ENCODE results near the gene BCAS4. TPM values are rescaled to one million over a fixed set of nuclear protein-coding genes. Genes with fewer than 3 reads are reported as not detected.

BCAS4 gene
- total RNA-seq, 6 experiments from 2014 or later: 0.31 to 1.4 (median 0.60) TPM

GRCh38 chr20:50911030-50911429, 116.2 kb downstream of the BCAS4 start:
- no peaks in the 10 kb centered on the region for H3K9me3 ChIP-seq
- TF ChIP-seq POLR2A (IDR thresholded peaks at IDR 0.05) (no peak), CTCF (IDR thresholded peaks at IDR 0.05) (no peak)
- no peaks in the 10 kb centered on the region for H3K36me3 ChIP-seq
- 76% methylated on average over 3 of the region's 3 CpGs for WGBS (ENCODE audit: insufficient coverage, low coverage, low lambda C conversion rate, missing lambda C conversion rate)
- no peak for ATAC-seq
- DNase-seq: no peak
- peaks cover 0 to 34% (median 2%) of the 10 kb centered on the region in 4 donors for H3K4me1 ChIP-seq
- H3K27me3 ChIP-seq: no peaks in the 10 kb centered on the region
- no peak overlapping the region for H3K27ac ChIP-seq
- no peak overlapping the region for H3K4me3 ChIP-seq
- intact Hi-C loops (cut with DNase I): no loop called here

GRCh38 chr20:50911716-50912115, 116.9 kb downstream of the BCAS4 start:
- Histone ChIP-seq H3K27ac (no peak overlapping the region), H3K27me3 (no peaks in the 10 kb centered on the region), H3K4me3 (no peak overlapping the region), H3K9me3 (no peaks in the 10 kb centered on the region), H3K4me1 (peaks cover 0 to 40% (median 2%) of the 10 kb centered on the region in 4 donors), H3K36me3 (no peaks in the 10 kb centered on the region)
- intact Hi-C loops (cut with DNase I): no loop called here
- 20% methylated on average over 1 of the region's 1 CpG for WGBS (ENCODE audit: insufficient coverage, low coverage, low lambda C conversion rate, missing lambda C conversion rate)
- ATAC-seq (peak in 1 of 4 donors; percentile 73), DNase-seq (no peak)
- TF ChIP-seq CTCF (IDR thresholded peaks at IDR 0.05) (no peak), POLR2A (IDR thresholded peaks at IDR 0.05) (no peak)

- no peak for TF ChIP-seq POLR2A (IDR thresholded peaks at IDR 0.05)
- TF ChIP-seq CTCF (IDR thresholded peaks at IDR 0.05): no peak
- ATAC-seq: peak in 1 of 4 donors; percentile 33
Measured at GRCh38 chr20:50913690-50914375, 119.0 kb downstream of the BCAS4 start.

GRCh38 chr20:50915424-50915823, 120.6 kb downstream of the BCAS4 start:
- DNase-seq (no peak), ATAC-seq (no peak)
- no peak for TF ChIP-seq CTCF (IDR thresholded peaks at IDR 0.05)
- no peak for TF ChIP-seq POLR2A (IDR thresholded peaks at IDR 0.05)
- Histone ChIP-seq H3K36me3 (no peaks in the 10 kb centered on the region), H3K9me3 (no peaks in the 10 kb centered on the region), H3K4me1 (peaks cover 0 to 45% (median 7%) of the 10 kb centered on the region in 4 donors), H3K4me3 (no peak overlapping the region), H3K27ac (no peak overlapping the region), H3K27me3 (no peaks in the 10 kb centered on the region)
- intact Hi-C loops (cut with DNase I): no loop called here
- WGBS (ENCODE audit: insufficient coverage, low coverage, low lambda C conversion rate, missing lambda C conversion rate): 57% methylated on average over 3 of the region's 3 CpGs

More at GRCh38 chr20:50913690-50914375, 119.0 kb downstream of the BCAS4 start:
- Histone ChIP-seq H3K36me3 (no peaks in the 10 kb centered on the region), H3K27me3 (no peaks in the 10 kb centered on the region), H3K4me1 (peaks cover 0 to 45% (median 7%) of the 10 kb centered on the region in 4 donors), H3K9me3 (no peaks in the 10 kb centered on the region), H3K27ac (no peak overlapping the region), H3K4me3 (no peak overlapping the region)
- intact Hi-C loops (cut with DNase I): no loop called here
- 60% methylated on average over 2 of the region's 2 CpGs for WGBS (ENCODE audit: insufficient coverage, low coverage, low lambda C conversion rate, missing lambda C conversion rate)
- DNase-seq: no peak

All from right lobe of liver (tissue), 6 donors.